ENCODE measurements around the gene RGS3. TPM values are rescaled to one million over a fixed set of nuclear protein-coding genes. Genes with fewer than 3 reads are reported as not detected.
A peak's percentile ranks its signal among the peaks of the same experiment; 100 is the strongest.

The RGS3 gene
- total RNA-seq, 2 experiments from 2014 or later: 57.1 to 76.4 TPM

DNA sequence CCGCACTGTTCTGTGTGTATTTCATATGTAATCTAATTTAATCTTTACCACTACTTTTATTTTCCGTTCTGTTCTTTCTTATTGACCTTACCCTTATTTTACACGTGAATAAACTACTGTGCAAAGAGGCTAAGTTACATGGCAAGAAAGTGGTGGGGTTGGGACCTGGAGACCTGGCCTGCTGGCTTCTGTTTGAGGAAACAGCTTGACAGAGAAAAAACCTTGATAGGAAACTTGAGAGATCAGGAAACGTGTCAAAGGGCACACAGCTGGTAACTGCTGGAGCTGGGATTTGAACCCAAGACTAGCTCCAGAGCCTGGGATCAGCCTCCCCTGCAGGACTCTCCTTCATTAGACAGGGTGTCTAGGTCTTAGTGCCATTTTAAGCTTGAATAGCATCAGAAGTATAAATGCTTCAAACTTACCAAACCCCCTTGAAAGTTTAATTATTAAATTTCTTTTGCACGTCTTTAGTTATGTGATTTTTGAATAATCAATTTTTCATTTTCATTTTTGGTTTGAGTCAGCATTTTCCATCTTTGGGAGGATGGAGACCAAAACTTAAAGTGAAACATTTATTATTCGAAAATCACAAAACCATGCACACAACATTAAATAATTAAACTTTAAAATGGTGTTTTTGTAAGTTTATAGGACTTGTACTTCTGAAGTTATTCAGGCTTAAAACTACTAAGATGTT, 129.5 kb downstream of the RGS3 start:
- Mint-ChIP-seq H3K36me3 (peaks cover 6% of the 10 kb centered on the region), H3K27ac (peak overlapping the region; percentile 57), H3K4me1 (peaks cover 31% of the 10 kb centered on the region), H3K27me3 (no peaks in the 10 kb centered on the region), H3K9me3 (ENCODE audit: low read depth) (no peaks in the 10 kb centered on the region), H3K4me3 (no peak overlapping the region)
- DNase-seq (no peak), ATAC-seq (peak; percentile 10)
- CTCF ChIA-PET: interaction anchor here (0.7 to 16.7 kb wide), 16 partner anchors 11 to 582 kb away, joined by 3 to 230 read pairs (median 4); partner anchors contain the start of genes C9orf43, CDC26, POLE3 and PRPF4

DNA sequence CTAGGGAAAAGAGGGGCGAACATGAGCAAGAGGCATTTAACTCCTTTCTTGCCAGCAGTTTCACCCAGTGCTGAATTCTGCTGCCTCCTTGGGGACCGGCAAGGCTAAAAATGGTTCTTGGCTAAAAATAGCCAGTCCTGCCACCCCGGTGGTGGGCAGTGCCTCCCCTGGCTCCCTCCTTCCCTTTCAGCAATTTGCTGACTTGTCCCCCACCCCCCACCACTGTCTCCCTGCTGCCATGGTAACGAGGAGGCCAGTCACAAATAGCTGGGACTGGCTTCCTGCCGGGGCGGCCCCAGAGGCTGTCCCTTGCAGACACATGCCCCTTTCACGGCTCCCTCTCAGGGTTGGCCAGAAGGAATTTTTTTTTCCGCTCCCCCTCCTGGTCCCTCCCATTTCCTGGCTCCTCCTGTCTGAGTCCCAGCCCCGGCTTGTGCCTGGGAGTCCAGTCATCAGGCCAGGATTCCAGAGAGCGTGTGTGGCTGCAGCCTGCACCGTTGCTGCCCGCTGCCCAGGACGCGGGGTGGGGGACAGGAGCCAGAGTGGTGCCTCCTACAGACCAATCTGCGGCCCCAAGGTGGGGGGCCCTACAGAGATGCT, 130.3 kb downstream of the RGS3 start:
- Mint-ChIP-seq H3K36me3 (peaks cover 6% of the 10 kb centered on the region), H3K27ac (peak overlapping the region; percentile 24), H3K4me3 (no peak overlapping the region), H3K9me3 (ENCODE audit: low read depth) (no peaks in the 10 kb centered on the region), H3K27me3 (no peaks in the 10 kb centered on the region), H3K4me1 (peaks cover 28% of the 10 kb centered on the region)
- ATAC-seq: peak; percentile 25
- CTCF ChIA-PET: interaction anchor here (1.2 to 16.7 kb wide), 5 partner anchors 11 to 147 kb away, joined by 3 to 230 read pairs (median 17); no protein-coding TSS in a partner anchor
- DNase-seq: no peak

GRCh38 chr9:113594484-113595299, 131.2 kb downstream of the RGS3 start:
- no peaks in the 10 kb centered on the region for H3K27me3 Mint-ChIP-seq
- H3K27ac Mint-ChIP-seq: no peak overlapping the region
- no peak for ATAC-seq
- no peaks in the 10 kb centered on the region for H3K9me3 Mint-ChIP-seq (ENCODE audit: low read depth)
- peaks cover 26% of the 10 kb centered on the region for H3K4me1 Mint-ChIP-seq
- no peak overlapping the region for H3K4me3 Mint-ChIP-seq
- DNase-seq: no peak
- CTCF ChIA-PET: interaction anchor here (0.6 to 16.7 kb wide), 3 partner anchors 63 to 321 kb away, joined by 3 to 230 read pairs (median 5); no protein-coding TSS in a partner anchor
- H3K36me3 Mint-ChIP-seq: peaks cover 6% of the 10 kb centered on the region

- DNase-seq (no peak), ATAC-seq (no peak)
- Mint-ChIP-seq H3K4me3 (no peak overlapping the region), H3K27ac (no peak overlapping the region), H3K9me3 (ENCODE audit: low read depth) (no peaks in the 10 kb centered on the region), H3K27me3 (no peaks in the 10 kb centered on the region), H3K36me3 (peaks cover 6% of the 10 kb centered on the region), H3K4me1 (peaks cover 18% of the 10 kb centered on the region)
- CTCF ChIA-PET: interaction anchor here (2.1 to 16.7 kb wide), 2 partner anchors 61 to 151 kb away, joined by 5 to 230 read pairs; no protein-coding TSS in a partner anchor
Observed at GRCh38 chr9:113596616-113597320, 133.2 kb downstream of the RGS3 start.

DNA sequence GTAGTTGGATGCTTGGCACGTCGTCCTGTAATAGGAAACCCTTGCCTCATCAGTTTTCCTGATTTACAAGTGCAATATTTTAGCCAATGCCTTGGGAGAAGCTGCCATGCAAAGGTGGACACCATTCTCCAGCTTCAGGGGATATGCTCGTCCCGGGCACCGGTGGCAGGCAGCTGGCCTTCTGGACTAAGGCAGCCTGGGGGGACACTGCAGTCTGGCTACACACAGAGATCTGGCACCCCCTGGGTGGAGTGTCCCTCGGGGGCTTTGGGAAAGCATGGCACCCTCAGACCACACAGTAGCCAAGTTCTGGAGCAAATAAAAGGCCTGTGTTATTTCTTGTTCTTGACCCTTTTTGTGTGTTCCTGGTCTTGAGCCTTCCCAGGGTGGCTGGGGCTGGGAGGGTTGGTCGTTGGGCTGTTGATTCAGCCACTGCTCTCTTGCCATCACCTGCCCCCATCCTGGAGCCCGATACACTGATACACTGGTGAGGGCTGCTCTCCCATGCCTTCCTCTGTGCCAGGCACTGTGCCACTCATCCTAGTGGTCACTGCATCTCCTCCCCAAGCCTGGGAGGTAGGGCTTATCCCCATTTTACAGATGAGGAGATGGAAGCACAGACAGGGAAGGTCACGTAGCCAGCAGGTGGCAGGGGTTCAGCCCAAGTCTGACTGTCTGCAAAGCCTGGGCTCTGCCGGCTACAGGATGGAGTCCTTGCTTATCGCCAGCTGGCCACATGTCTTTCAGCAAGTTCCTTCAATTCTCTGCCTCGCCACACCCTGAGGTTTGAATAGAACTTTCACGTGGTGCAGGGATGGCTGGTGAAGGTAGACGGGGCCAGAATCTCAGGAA, 134.1 kb downstream of the RGS3 start:
- Mint-ChIP-seq H3K36me3 (peaks cover 6% of the 10 kb centered on the region), H3K27me3 (no peaks in the 10 kb centered on the region), H3K27ac (no peak overlapping the region), H3K9me3 (ENCODE audit: low read depth) (no peaks in the 10 kb centered on the region), H3K4me1 (peaks cover 14% of the 10 kb centered on the region), H3K4me3 (no peak overlapping the region)
- ATAC-seq (no peak), DNase-seq (no peak)
- CTCF ChIA-PET: interaction anchor here (2.1 to 16.7 kb wide), 2 partner anchors 60 to 151 kb away, joined by 5 to 230 read pairs; no protein-coding TSS in a partner anchor

DNA sequence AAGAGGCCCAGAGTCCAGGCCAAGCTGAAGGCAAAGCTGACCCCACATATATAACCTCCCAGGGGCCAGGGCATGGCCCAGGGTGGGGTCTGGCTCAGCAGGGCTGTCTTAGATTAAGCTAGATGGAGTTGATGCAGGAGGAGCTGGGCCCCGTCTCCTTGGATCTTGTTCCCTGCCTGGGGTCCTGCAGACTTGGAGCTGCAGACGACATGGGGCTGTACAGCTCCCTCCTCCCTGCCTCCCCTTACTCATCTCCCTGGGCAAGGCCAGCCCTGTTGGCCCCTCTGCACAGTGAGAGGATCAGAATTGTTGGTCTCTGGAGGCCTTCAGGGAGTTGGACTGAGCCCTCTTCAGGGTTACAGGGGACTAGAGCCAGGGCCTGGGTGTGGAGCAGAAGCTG, 134.9 kb downstream of the RGS3 start:
- no peak for DNase-seq
- H3K4me1 Mint-ChIP-seq: peaks cover 6% of the 10 kb centered on the region
- peaks cover 6% of the 10 kb centered on the region for H3K36me3 Mint-ChIP-seq
- no peak for ATAC-seq
- CTCF ChIA-PET: no interaction called here
- no peak overlapping the region for H3K4me3 Mint-ChIP-seq
- H3K27ac Mint-ChIP-seq: no peak overlapping the region
- no peaks in the 10 kb centered on the region for H3K27me3 Mint-ChIP-seq
- no peaks in the 10 kb centered on the region for H3K9me3 Mint-ChIP-seq (ENCODE audit: low read depth)

GRCh38 chr9:113598883-113599282, 135.4 kb downstream of the RGS3 start:
- H3K4me1 Mint-ChIP-seq: peaks cover 5% of the 10 kb centered on the region
- no peak overlapping the region for H3K27ac Mint-ChIP-seq
- H3K36me3 Mint-ChIP-seq: peaks cover 6% of the 10 kb centered on the region
- DNase-seq: no peak
- H3K9me3 Mint-ChIP-seq (ENCODE audit: low read depth): no peaks in the 10 kb centered on the region
- CTCF ChIA-PET: no interaction called here
- no peak for ATAC-seq
- H3K4me3 Mint-ChIP-seq: no peak overlapping the region
- H3K27me3 Mint-ChIP-seq: no peaks in the 10 kb centered on the region

DNA sequence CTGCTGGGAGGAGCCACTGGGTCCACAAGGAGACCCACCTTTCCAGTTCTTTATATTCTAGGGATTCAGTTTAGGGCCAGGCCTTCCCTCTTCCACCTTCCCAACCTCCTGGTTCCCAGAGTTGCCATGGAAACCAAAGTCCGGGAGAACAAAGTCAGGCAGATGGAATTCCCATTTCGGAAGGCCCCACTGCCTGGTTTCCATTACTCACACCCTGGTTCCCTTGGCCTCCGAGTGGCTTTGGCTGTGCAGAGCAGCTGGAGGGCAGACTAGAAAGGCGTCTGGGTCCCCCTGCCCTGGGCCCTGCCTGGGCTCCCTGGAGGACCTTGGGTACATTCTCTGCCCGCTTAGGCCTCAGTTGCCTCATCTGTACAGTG, 136.1 kb downstream of the RGS3 start:
- no peaks in the 10 kb centered on the region for H3K27me3 Mint-ChIP-seq
- H3K9me3 Mint-ChIP-seq (ENCODE audit: low read depth): no peaks in the 10 kb centered on the region
- peaks cover 6% of the 10 kb centered on the region for H3K36me3 Mint-ChIP-seq
- H3K4me3 Mint-ChIP-seq: no peak overlapping the region
- ATAC-seq (no peak), DNase-seq (no peak)
- no peak overlapping the region for H3K27ac Mint-ChIP-seq
- CTCF ChIA-PET: interaction anchor here (1.1 to 1.8 kb wide), 2 partner anchors 8 to 61 kb away, joined by 3 to 7 read pairs; no protein-coding TSS in a partner anchor
- peaks cover 5% of the 10 kb centered on the region for H3K4me1 Mint-ChIP-seq

DNA sequence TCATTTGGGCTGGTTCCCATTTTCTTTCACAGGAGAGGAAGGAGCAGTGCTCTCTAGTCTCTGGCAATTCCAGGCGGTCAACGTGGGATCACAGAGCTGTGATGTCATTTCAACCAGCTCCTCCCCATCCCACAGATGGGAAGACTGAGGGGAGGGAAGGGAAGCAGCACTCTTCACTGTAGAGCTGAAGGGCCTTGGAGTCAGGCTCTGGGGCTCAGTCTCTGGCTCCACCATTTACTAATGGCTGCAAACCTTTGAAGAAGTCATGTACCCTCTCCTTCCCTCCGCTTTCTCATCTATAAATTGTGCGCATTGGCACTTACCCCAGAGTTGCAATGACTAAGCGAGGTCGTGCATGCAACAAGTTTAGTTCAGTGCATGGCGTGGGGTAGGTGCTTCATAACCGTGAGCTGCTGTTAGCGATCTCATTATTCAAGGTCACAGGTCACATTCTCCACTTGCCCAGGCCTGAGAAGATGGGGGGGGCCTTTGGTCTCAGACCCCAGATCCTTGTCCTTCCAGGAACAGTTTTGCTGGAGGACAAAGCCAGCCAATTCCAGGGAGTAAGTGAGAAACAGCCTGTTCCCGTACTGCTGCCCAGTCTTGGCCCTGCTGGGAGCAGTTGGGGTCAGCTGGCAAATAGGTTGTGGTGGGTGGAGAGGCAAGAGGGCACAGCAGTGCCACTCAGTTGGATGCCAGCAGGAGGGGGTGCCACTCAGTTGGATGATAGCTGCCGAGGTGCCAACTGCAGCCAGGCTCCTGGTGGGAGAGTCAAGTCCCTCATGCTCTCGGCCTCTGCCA, 136.7 kb downstream of the RGS3 start:
- Mint-ChIP-seq H3K4me3 (no peak overlapping the region), H3K9me3 (ENCODE audit: low read depth) (no peaks in the 10 kb centered on the region), H3K4me1 (peaks cover 5% of the 10 kb centered on the region), H3K27me3 (no peaks in the 10 kb centered on the region), H3K27ac (no peak overlapping the region), H3K36me3 (peaks cover 6% of the 10 kb centered on the region)
- CTCF ChIA-PET: interaction anchor here (0.7 to 1.8 kb wide), 4 partner anchors 9 to 154 kb away, joined by 3 to 7 read pairs (median 3); no protein-coding TSS in a partner anchor
- DNase-seq: no peak
- no peak for ATAC-seq

GRCh38 chr9:113600871-113601614, 137.5 kb downstream of the RGS3 start:
- DNase-seq (no peak), ATAC-seq (no peak)
- Mint-ChIP-seq H3K9me3 (ENCODE audit: low read depth) (no peaks in the 10 kb centered on the region), H3K4me3 (no peak overlapping the region), H3K4me1 (peaks cover 5% of the 10 kb centered on the region), H3K36me3 (no peaks in the 10 kb centered on the region), H3K27ac (no peak overlapping the region), H3K27me3 (no peaks in the 10 kb centered on the region)
- CTCF ChIA-PET: interaction anchor here (0.7 to 1.8 kb wide), 5 partner anchors 9 to 155 kb away, joined by 3 to 7 read pairs (median 3); no protein-coding TSS in a partner anchor

- CTCF ChIA-PET: interaction anchor here (1.3 kb wide), 1 partner anchor 10 kb away, joined by 5 read pairs; no protein-coding TSS in a partner anchor
- Mint-ChIP-seq H3K4me3 (no peak overlapping the region), H3K9me3 (ENCODE audit: low read depth) (no peaks in the 10 kb centered on the region), H3K27me3 (no peaks in the 10 kb centered on the region), H3K4me1 (peaks cover 5% of the 10 kb centered on the region), H3K27ac (no peak overlapping the region), H3K36me3 (no peaks in the 10 kb centered on the region)
- DNase-seq: no peak
- no peak for ATAC-seq
Observed at GRCh38 chr9:113601656-113602055, 138.1 kb downstream of the RGS3 start.

All from activated CD8-positive, alpha-beta memory T cell treated with anti-CD3 and anti-CD28 coated beads, Interleukin-2, amount 10 ng/mL, durations not matched to agents 7 days and 5 days (primary cell).